ENCODE results near the gene BCR.

Gene BCR

DNA sequence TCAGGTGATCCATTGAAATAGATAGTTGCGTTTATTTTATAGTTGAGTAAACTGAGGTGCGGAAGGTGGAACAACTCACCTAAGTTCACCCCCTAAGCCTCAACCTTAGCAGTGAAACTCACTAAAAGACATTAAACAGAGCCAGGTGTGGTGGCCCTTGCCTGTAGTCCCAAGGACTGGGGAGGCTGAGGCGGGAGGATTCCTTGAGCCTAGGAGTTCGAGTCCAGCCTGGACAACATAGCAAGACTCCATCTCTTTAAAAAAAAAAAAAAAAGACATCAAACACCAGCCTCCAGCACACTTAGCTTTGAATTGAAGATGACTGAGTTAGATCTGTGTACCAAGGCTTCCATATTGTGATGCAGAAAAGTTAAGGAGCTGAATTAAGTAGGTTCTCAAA, 35.9 kb upstream of the BCR start:
- no peaks in the 10 kb centered on the region for H3K79me2 ChIP-seq (ENCODE audit: control insufficient read depth, insufficient read depth, low read length, poor library complexity)
- peaks cover 10 to 15% of the 10 kb centered on the region in 2 experiments for H3K4me1 ChIP-seq (ENCODE audit: control insufficient read depth in 1 of 2, insufficient read depth in 2 of 2, low read length in 2 of 2)
- DNase-seq = no peak
- H2AFZ ChIP-seq (ENCODE audit: insufficient read depth, low read length, poor library complexity) = no peak overlapping the region
- H3K14ac ChIP-seq (ENCODE audit: low read length) = no peak overlapping the region
- no peaks in the 10 kb centered on the region for H3K9me3 ChIP-seq (ENCODE audit: insufficient read depth, low read depth, low read length)
- no peak overlapping the region for H3K27ac ChIP-seq (ENCODE audit: low read depth, low read length)
- no peaks in the 10 kb centered on the region for H3K36me3 ChIP-seq (ENCODE audit: control insufficient read depth in 1 of 2, insufficient read depth in 2 of 2, low read length in 2 of 2)
- H4K12ac ChIP-seq (ENCODE audit: low read depth, low read length) = no peak overlapping the region
- no peak overlapping the region for H3K4me3 ChIP-seq (ENCODE audit: low read depth, low read length)
- H3K23ac ChIP-seq (ENCODE audit: low read length) = no peak overlapping the region
- no peak overlapping the region for H3K4me2 ChIP-seq (ENCODE audit: low read length)
- no peak overlapping the region for H2BK120ac ChIP-seq (ENCODE audit: insufficient read depth, low read length, poor library complexity)
- no peak overlapping the region for H2BK12ac ChIP-seq (ENCODE audit: low read length)
- no peak overlapping the region for H4K8ac ChIP-seq (ENCODE audit: low read depth, low read length)
- H3K9ac ChIP-seq (ENCODE audit: low read length) = no peak overlapping the region
- H3K27me3 ChIP-seq (ENCODE audit: insufficient read depth, low read length) = no peaks in the 10 kb centered on the region
- no CpG with 5 or more reads among the region's 4 CpGs for WGBS (ENCODE audit: extremely low coverage, insufficient coverage, insufficient read length)
- no peak overlapping the region for H3K18ac ChIP-seq (ENCODE audit: low read length)
- no peak overlapping the region for H2AK5ac ChIP-seq (ENCODE audit: low read length)
- H4K91ac ChIP-seq (ENCODE audit: low read depth, low read length) = no peak overlapping the region
- no peak overlapping the region for H2BK5ac ChIP-seq (ENCODE audit: low read depth, low read length, poor library complexity)
- H3K79me1 ChIP-seq (ENCODE audit: low read length) = peaks cover 2% of the 10 kb centered on the region
- no peak overlapping the region for H3K4ac ChIP-seq (ENCODE audit: low read depth, low read length)

GRCh38 chr22:23144932-23145877, 35.1 kb upstream of the BCR start, which contains the start of gene RAB36:
Gene RAB36, plus strand, starts transcription at chr22:23145477. Its CDS starts 1,140 bp downstream, at chr22:23146617.
- H3K23ac ChIP-seq (ENCODE audit: low read length) = no peak within 1 kb of the TSS
- no peak within 1 kb of the TSS for H3K27ac ChIP-seq (ENCODE audit: low read depth, low read length)
- no CpG with 5 or more reads among the region's 62 CpGs for WGBS (ENCODE audit: extremely low coverage, insufficient coverage, insufficient read length)
- no peak within 1 kb of the TSS for H3K14ac ChIP-seq (ENCODE audit: low read length)
- no peak within 1 kb of the TSS for H3K18ac ChIP-seq (ENCODE audit: low read length)
- H3K27me3 ChIP-seq (ENCODE audit: insufficient read depth, low read length) = no peaks in the 10 kb centered on the region
- peaks cover 2% of the 10 kb centered on the region for H3K9me3 ChIP-seq (ENCODE audit: insufficient read depth, low read depth, low read length)
- no peaks in the 10 kb centered on the region for H3K36me3 ChIP-seq (ENCODE audit: control insufficient read depth in 1 of 2, insufficient read depth in 2 of 2, low read length in 2 of 2)
- H2BK5ac ChIP-seq (ENCODE audit: low read depth, low read length, poor library complexity) = no peak within 1 kb of the TSS
- no peaks in the 10 kb centered on the region for H3K79me2 ChIP-seq (ENCODE audit: control insufficient read depth, insufficient read depth, low read length, poor library complexity)
- no peak within 1 kb of the TSS for H2BK120ac ChIP-seq (ENCODE audit: insufficient read depth, low read length, poor library complexity)
- peak within 1 kb of the TSS; percentile 10 for H2AFZ ChIP-seq (ENCODE audit: insufficient read depth, low read length, poor library complexity)
- H3K9ac ChIP-seq (ENCODE audit: low read length) = no peak within 1 kb of the TSS
- H3K4ac ChIP-seq (ENCODE audit: low read depth, low read length) = no peak within 1 kb of the TSS
- peaks cover 2% of the 10 kb centered on the region for H3K79me1 ChIP-seq (ENCODE audit: low read length)
- H2AK5ac ChIP-seq (ENCODE audit: low read length) = no peak within 1 kb of the TSS
- no peak within 1 kb of the TSS for H4K91ac ChIP-seq (ENCODE audit: low read depth, low read length)
- H2BK12ac ChIP-seq (ENCODE audit: low read length) = peak within 1 kb of the TSS; percentile 23
- H3K4me1 ChIP-seq (ENCODE audit: control insufficient read depth in 1 of 2, insufficient read depth in 2 of 2, low read length in 2 of 2) = peaks cover 10 to 18% of the 10 kb centered on the region in 2 experiments
- peak within 1 kb of the TSS; percentile 29 for H3K4me3 ChIP-seq (ENCODE audit: low read depth, low read length)
- H4K8ac ChIP-seq (ENCODE audit: low read depth, low read length) = peak within 1 kb of the TSS; percentile 36
- H4K12ac ChIP-seq (ENCODE audit: low read depth, low read length) = no peak within 1 kb of the TSS
- H3K4me2 ChIP-seq (ENCODE audit: low read length) = peak within 1 kb of the TSS; percentile 62
- peak; percentile 98 to 99 for DNase-seq

GRCh38 chr22:23145878-23146470, 34.3 kb upstream of the BCR start:
- Histone ChIP-seq H3K4me2 (ENCODE audit: low read length) (peak overlapping the region; percentile 62), H2BK120ac (ENCODE audit: insufficient read depth, low read length, poor library complexity) (no peak overlapping the region), H2AFZ (ENCODE audit: insufficient read depth, low read length, poor library complexity) (no peak overlapping the region), H3K9ac (ENCODE audit: low read length) (no peak overlapping the region), H4K8ac (ENCODE audit: low read depth, low read length) (peak overlapping the region; percentile 36), H3K79me1 (ENCODE audit: low read length) (peaks cover 2% of the 10 kb centered on the region), H4K12ac (ENCODE audit: low read depth, low read length) (no peak overlapping the region), H3K14ac (ENCODE audit: low read length) (no peak overlapping the region), H4K91ac (ENCODE audit: low read depth, low read length) (no peak overlapping the region), H2BK5ac (ENCODE audit: low read depth, low read length, poor library complexity) (no peak overlapping the region), H3K4ac (ENCODE audit: low read depth, low read length) (no peak overlapping the region), H3K79me2 (ENCODE audit: control insufficient read depth, insufficient read depth, low read length, poor library complexity) (no peaks in the 10 kb centered on the region), H3K27me3 (ENCODE audit: insufficient read depth, low read length) (no peaks in the 10 kb centered on the region), H3K18ac (ENCODE audit: low read length) (no peak overlapping the region), H3K4me3 (ENCODE audit: low read depth, low read length) (no peak overlapping the region), H3K27ac (ENCODE audit: low read depth, low read length) (no peak overlapping the region), H3K4me1 (ENCODE audit: control insufficient read depth in 1 of 2, insufficient read depth in 2 of 2, low read length in 2 of 2) (peaks cover 10 to 18% of the 10 kb centered on the region in 2 experiments), H3K23ac (ENCODE audit: low read length) (no peak overlapping the region), H2BK12ac (ENCODE audit: low read length) (peak overlapping the region; percentile 23), H3K36me3 (ENCODE audit: control insufficient read depth in 1 of 2, insufficient read depth in 2 of 2, low read length in 2 of 2) (no peaks in the 10 kb centered on the region), H2AK5ac (ENCODE audit: low read length) (no peak overlapping the region), H3K9me3 (ENCODE audit: insufficient read depth, low read depth, low read length) (peaks cover 2% of the 10 kb centered on the region)
- WGBS (ENCODE audit: extremely low coverage, insufficient coverage, insufficient read length) = no CpG with 5 or more reads among the region's 2 CpGs
- peak in 1 of 2 donors; percentile 1 for DNase-seq

DNA sequence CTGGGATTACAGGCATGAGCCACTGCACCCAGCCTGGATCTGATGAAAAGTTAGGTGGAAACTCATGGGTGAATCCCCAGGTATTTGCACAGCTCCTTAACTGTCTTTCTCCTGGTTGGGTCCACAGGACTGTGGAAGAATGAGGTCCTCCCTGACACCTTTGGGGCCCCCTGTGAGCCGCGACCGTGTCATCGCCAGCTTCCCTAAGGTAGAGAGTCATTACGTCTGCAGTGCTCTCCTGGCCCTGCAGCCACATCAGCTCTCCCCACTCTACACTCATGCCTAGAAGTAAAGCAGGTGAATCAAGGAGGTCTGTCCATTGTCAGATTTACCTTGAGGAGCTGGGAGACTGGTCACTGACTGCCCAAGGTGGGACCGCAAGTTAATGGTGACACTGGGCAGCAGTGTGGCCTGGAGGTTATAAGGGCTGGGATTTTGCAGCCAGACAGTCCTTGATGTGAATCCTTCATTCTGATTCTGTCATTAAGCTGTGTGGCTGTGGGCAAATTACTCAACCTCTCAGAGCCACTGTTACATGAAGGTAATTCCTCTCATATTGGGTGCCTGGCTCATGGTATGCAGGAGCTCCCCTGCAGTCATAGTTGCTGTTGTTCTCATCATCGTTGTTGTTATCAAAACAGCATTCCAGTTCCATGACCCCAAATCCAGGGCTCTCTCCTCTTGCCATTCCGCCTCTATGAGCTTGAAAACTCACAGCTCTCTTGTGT, 33.7 kb upstream of the BCR start:
- Histone ChIP-seq H2BK5ac (ENCODE audit: low read depth, low read length, poor library complexity) (no peak overlapping the region), H3K4me1 (ENCODE audit: control insufficient read depth in 1 of 2, insufficient read depth in 2 of 2, low read length in 2 of 2) (peaks cover 10 to 16% of the 10 kb centered on the region in 2 experiments), H4K8ac (ENCODE audit: low read depth, low read length) (no peak overlapping the region), H3K9me3 (ENCODE audit: insufficient read depth, low read depth, low read length) (peaks cover 2% of the 10 kb centered on the region), H2AK5ac (ENCODE audit: low read length) (no peak overlapping the region), H3K9ac (ENCODE audit: low read length) (no peak overlapping the region), H3K79me1 (ENCODE audit: low read length) (peaks cover 2% of the 10 kb centered on the region), H3K23ac (ENCODE audit: low read length) (no peak overlapping the region), H2BK120ac (ENCODE audit: insufficient read depth, low read length, poor library complexity) (no peak overlapping the region), H3K4me3 (ENCODE audit: low read depth, low read length) (no peak overlapping the region), H4K91ac (ENCODE audit: low read depth, low read length) (no peak overlapping the region), H3K79me2 (ENCODE audit: control insufficient read depth, insufficient read depth, low read length, poor library complexity) (no peaks in the 10 kb centered on the region), H3K14ac (ENCODE audit: low read length) (no peak overlapping the region), H3K36me3 (ENCODE audit: control insufficient read depth in 1 of 2, insufficient read depth in 2 of 2, low read length in 2 of 2) (no peaks in the 10 kb centered on the region), H3K27me3 (ENCODE audit: insufficient read depth, low read length) (no peaks in the 10 kb centered on the region), H2BK12ac (ENCODE audit: low read length) (no peak overlapping the region), H3K4ac (ENCODE audit: low read depth, low read length) (no peak overlapping the region), H3K27ac (ENCODE audit: low read depth, low read length) (no peak overlapping the region), H2AFZ (ENCODE audit: insufficient read depth, low read length, poor library complexity) (no peak overlapping the region), H3K18ac (ENCODE audit: low read length) (no peak overlapping the region), H4K12ac (ENCODE audit: low read depth, low read length) (no peak overlapping the region), H3K4me2 (ENCODE audit: low read length) (no peak overlapping the region)
- peak; percentile 78 to 82 for DNase-seq
- whole genome bisulfite sequencing (ENCODE audit: extremely low coverage, insufficient coverage, insufficient read length) = no CpG with 5 or more reads among the region's 8 CpGs

Measured in trophoblast cell (in vitro differentiated cells and primary cell).